Stimulated activated CD4-positive, alpha-beta T cell treated with anti-CD3 and anti-CD28 coated beads, Interleukin-4, amount 100 ng/mL, for 48 hours (primary cell): Measurements from ENCODE around the gene HOMER3.
"Not testable (repeated sequence)": the region's sequence is repeated elsewhere in the genome, so short reads cannot be mapped to it uniquely, and the experiment has no call there.

Experiments
- DNase-seq, 2 donors: peaks; one replicate each; pipeline ENCODE4 v3.0.0-alpha.2; 2020; ENCODE audit warnings: low read depth in 2 of 2

The HOMER3 gene

DNA sequence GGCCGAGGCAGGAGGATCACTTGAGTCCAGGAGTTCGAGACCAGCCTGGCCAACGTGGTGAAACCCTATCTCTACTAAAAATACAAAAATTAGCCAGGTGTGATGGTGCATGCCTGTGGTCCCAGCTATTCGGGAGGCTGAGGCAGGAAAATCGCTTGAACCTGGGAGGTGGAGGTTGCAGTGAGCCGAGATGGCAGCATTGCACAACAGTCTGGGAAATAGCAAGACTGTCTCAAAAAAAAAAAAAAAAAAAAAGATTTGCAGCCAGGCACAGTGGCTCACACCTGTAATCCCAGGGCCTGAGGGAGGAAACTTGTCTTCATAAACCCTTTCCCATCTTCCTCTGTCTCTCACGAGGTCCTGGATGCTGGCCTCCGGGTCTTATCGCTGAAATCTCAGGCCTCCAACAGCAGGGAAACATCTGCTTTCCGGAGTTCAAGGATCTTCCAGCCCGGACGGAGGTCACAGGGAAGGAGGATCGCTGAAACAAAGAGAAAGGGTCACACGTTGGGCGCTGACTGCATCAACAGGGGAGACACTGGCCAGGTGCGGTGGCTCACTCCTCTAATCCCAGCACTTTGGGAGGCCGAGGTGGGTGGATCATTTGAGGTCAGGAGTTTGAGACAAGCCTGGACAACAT is 11.5 kb upstream of the HOMER3 start:
- DNase-seq: not testable (repeated sequence)

GRCh38 chr19:18951721-18952281 is 10.8 kb upstream of the HOMER3 start:
- DNase-seq: no peak

DNA sequence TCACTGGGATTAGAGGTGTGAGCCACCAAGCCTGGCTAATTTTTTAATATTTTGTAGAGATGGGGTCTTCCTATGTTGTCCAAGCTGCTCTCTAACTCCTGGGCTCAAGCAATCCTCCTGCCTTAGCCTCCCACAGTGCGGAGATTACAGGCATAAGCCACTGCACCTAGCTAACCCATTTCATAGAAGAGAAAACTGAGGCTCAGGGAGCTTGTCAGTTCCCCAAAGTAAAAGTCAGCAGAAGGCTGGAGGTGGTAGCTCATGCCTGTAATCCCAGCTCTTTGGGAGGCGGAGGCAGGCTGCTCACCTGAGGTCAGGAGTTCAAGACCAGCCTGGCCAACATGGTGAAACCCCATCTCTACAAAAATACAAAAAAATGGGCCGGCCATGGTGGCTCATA is 8.8 kb upstream of the HOMER3 start:
- DNase-seq: no peak

DNA sequence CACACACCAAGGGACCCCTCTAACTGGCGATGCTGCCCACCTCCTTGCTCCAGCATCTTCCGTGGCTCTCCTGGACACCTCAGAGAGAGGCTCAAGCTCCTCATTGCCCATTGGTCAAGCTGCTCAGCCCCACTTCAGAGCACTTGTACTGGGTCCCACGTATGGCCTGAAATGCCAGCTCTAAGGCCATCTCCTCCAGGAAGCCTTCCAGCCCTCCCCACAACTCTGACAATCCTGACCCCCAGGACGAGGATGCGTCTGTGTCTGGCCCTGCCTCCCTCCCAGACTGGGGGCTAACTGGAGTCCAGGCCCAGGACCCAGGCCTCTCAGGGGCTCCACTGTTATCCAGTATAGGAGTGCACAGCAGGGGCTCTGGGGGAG is 7.9 kb upstream of the HOMER3 start:
- DNase-seq: no peak

GRCh38 chr19:18948075-18948975 is 7.3 kb upstream of the HOMER3 start:
- DNase-seq: no peak

GRCh38 chr19:18946918-18947317 is 5.9 kb upstream of the HOMER3 start:
- no peak for DNase-seq

- no peak for DNase-seq
Measured at GRCh38 chr19:18946335-18946734, 5.3 kb upstream of the HOMER3 start.

DNA sequence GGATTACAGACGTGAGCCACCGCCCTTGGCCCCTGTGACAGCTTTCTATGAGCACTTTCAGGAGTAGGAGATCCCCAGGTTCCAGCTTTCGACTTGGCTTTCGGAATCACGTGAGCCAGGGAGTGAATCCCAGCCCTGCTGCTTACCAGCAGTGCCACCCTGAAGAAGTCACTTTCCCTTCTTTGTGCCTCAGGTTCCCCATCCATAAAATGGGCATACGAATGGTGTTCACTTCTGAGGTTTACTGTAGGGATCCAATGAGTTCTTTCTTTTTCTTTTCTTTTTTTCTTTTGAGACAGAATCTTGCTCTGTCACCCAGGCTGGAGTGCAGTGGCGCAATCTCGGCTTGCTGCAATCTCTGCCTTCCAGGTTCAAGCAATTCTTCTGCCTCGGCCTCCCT is 4.3 kb upstream of the HOMER3 start:
- DNase-seq: no peak

DNA sequence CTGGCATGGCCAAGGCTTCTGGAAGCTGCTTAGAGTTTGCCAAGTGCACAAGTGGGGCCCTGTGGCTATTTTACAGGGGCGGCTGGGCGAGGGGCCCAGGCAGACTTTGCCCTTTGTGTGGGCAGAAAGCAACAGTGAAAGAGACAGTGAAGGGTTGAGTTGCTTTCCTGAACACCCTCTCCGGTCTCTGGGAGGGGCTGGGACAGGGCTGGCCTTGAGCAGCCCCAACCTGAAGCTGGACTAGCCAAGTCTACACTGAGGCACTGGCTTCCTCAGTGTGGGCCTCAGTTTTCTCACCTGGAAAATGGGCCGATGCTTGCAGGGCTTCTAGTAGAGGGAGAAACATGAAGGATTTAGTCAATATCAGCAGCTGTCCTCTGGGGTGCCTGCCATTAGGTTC is 2.4 kb upstream of the HOMER3 start:
- no peak for DNase-seq

- no peak for DNase-seq
Measured at GRCh38 chr19:18942692-18943091, 1.7 kb upstream of the HOMER3 start.

GRCh38 chr19:18941628-18942354 is 774 bp upstream of the HOMER3 start:
- DNase-seq: no peak

GRCh38 chr19:18939922-18940768 is 872 bp downstream of the HOMER3 start:
- no peak for DNase-seq

DNA sequence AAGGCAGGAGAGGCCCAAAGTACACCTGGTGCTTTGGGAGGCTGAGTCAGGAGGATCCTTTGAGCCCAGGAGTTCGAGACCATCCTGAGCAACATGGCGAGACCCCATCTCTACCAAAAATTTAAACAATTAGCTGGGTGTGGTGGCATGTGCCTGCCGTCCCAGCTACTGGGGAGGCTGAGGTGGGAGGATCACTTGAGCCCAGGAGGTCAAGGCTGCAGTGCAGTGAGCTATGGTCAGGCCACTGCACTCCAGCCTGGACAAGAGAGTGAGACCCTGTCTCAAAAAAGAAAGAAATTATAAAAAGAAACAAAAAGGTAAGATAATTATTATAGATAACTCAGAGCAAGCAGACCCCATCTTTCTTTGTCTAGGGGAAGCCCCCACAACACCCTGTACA is 1.9 kb downstream of the HOMER3 start:
- no peak for DNase-seq

DNA sequence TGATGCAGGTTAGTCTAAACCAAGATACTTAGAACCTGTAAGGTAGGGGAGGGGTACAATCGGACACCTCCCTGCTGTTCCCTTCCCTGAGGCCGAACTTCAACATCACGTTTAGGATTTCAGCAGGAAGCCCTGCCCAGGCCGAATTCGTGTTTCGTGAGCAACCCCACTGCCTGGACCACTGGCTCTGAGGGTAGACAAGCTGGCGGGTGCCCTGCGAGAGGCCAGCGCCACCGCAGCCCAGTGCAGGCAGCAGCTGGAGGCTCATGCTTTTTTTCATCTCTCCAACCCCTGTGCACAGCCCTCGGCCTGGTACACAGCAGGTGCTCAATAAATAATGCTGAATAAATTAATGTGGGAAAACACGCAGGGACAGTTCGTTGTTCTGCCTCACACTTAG is 7.7 kb downstream of the HOMER3 start:
- no peak for DNase-seq

DNA sequence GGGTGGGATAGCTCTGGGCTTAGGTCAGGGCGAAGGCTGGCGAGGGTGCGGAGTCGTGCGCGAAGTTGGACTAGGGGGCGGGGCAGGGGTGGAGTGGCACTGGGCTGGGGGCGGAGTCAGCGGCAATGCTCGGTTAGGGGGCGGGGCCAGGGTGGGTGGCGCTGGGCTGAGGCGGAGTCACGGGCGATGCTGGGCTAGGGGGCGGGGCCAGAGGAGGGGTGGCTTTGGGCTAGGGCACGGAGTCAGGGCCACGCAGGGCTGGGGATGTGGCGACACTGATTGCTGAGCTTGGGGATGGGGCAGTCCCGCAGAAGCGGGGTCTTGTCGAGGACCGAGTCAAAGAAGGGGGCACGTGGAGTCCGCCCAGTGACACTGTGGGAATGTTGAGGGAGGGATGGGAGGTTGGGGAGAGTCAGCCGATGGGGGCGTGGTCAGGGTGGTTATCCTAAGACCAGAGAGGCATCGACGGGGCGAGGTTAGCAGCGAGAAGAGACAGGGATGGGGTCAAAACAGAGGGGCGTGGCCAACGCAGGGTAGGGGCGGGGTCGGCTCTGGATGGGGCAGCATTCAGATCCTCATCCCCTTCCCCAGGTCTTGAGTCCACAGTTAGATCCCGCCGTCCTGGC is 8.7 kb downstream of the HOMER3 start:
- peak; percentile 87 to 95 for DNase-seq

GRCh38 chr19:18931316-18932162 is 9.5 kb downstream of the HOMER3 start:
- DNase-seq: no peak

- no peak for DNase-seq
Measured at GRCh38 chr19:18929311-18929710, 11.7 kb downstream of the HOMER3 start.

GRCh38 chr19:18928018-18928805 is 12.8 kb downstream of the HOMER3 start:
- DNase-seq: no peak

DNA sequence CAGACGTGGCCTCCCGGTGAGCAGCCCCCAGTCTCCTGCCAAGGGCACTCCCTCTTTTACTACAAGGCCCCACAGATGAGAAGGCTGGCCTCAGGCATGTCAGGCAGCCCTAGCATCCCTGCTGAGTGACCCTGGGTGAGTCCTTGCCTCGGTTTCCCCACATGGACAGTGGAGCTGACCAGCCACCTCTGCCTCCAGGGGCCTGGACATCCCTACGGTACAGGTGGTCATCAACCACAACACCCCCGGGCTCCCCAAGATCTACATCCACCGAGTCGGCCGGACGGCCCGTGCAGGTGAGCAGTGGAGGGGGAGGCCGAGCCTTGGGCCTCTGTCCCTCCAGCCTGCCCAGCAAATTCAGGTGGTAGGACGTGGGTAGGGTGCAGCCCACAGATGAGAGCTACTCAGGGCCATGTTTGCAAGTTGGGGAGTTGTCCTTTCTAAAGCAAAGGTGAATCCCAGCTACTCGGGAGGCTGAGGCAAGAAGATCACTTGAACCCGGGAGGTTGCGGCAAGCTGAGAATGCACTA is 16.3 kb downstream of the HOMER3 start:
- no peak for DNase-seq
